22Rv1 (cell line): ENCODE data around the gene ZFP82.
A peak's percentile ranks its signal among the peaks of the same experiment; 100 is the strongest.

Source experiments
- H3K27ac ChIP-seq: fragments of 450-650 bp; 2 replicates; pipeline ENCODE4 v1.5.1; 2017
- ZFX ChIP-seq: fragments of 450-650 bp; IDR thresholded peaks from 2 replicates; pipeline ENCODE4 v1.6.1; 2017; ENCODE audit warnings: antibody characterized with exemption, borderline replicate concordance
- TF ChIP-seq, protein P1 (sequence below): fragments of 450-650 bp; IDR thresholded peaks from 2 replicates; pipeline ENCODE4 v1.5.1; 2017; ENCODE audit warnings: mild to moderate bottlenecking

The ZFP82 gene

GRCh38 chr19:36421749-36422481 lies 3.5 kb upstream of the ZFP82 start:
- H3K27ac ChIP-seq: no peak overlapping the region
- no peak for TF ChIP-seq ZFX
- TF ChIP-seq, protein P1, sequence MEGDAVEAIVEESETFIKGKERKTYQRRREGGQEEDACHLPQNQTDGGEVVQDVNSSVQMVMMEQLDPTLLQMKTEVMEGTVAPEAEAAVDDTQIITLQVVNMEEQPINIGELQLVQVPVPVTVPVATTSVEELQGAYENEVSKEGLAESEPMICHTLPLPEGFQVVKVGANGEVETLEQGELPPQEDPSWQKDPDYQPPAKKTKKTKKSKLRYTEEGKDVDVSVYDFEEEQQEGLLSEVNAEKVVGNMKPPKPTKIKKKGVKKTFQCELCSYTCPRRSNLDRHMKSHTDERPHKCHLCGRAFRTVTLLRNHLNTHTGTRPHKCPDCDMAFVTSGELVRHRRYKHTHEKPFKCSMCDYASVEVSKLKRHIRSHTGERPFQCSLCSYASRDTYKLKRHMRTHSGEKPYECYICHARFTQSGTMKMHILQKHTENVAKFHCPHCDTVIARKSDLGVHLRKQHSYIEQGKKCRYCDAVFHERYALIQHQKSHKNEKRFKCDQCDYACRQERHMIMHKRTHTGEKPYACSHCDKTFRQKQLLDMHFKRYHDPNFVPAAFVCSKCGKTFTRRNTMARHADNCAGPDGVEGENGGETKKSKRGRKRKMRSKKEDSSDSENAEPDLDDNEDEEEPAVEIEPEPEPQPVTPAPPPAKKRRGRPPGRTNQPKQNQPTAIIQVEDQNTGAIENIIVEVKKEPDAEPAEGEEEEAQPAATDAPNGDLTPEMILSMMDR: no peak

DNA sequence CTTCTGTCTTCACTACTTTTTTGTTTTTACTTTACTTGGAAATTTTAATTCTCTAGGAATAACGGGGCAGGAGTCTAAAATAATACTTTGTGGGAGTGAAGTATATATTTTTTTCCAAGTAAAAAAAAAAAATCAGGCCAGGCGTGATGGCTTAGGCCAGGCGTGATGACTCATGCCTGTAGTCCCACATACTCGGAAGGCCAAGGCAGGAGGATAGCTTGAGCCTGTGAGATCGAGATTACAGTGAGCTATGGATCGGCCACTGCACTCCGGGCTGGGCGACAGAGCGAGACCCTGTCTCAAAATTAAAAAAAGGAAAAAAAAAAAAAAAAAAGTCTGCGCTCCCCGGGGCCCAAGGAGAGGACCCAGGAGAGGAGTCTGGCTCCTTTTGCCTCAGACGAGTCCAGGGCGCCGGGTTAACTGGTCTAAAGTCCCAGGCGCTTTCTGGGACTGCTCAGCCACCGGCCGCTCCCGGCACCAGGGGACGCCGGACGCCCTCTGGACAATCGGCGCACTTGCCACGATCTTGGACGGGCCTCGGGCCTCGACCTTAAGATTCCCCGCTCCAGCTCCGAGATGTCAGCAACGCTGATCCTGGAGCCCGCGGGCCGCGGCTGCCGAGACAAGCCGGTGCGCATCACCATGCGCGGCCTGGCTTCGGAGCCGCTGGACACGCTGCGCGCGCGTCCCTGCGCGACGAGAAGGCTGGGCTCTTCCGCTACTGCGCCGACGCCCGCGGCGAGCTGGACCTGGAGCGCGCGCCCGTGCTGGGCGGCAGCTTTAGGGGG lies 2.7 kb upstream of the ZFP82 start:
- H3K27ac ChIP-seq: no peak overlapping the region
- TF ChIP-seq, protein P1: 0 out of 2 replicates have a peak, but pooled peaks have one; percentile 15
- TF ChIP-seq ZFX: no peak

DNA sequence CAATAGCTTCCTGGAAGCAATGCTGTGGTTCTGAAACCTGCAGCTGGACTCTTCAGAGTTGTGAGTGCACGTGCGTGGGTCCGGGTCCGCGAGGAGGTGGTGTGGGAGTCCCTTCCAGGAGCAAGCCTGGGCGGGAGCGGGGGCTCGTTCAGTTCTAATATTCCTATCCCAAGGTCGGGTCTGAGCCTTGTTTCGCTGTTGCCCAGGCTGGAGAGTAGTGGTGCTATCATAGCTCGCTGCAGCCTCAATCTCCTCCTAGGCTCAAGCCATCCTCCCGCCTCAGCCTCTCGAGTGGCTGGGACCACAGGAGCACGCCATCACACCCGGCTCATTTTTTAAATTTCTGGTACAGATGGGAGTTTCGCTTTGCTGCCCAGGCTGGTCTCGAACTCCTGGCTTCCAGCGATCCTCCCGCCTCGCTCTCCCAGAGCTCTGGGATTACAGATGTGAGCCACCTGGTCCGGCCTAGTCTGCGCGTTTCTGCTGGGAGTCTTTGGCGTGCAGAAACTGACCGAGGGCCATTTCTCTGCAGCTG lies 625 bp downstream of the ZFP82 start:
- no peak for TF ChIP-seq ZFX
- TF ChIP-seq, protein P1: no peak

GRCh38 chr19:36409841-36410240 lies 8.6 kb downstream of the ZFP82 start:
- TF ChIP-seq, protein P1: no peak
- no peak for TF ChIP-seq ZFX
- no peak overlapping the region for H3K27ac ChIP-seq

More for the DNA sequence above, 625 bp downstream of the ZFP82 start:
- peak overlapping the region; percentile 81 for H3K27ac ChIP-seq

DNA sequence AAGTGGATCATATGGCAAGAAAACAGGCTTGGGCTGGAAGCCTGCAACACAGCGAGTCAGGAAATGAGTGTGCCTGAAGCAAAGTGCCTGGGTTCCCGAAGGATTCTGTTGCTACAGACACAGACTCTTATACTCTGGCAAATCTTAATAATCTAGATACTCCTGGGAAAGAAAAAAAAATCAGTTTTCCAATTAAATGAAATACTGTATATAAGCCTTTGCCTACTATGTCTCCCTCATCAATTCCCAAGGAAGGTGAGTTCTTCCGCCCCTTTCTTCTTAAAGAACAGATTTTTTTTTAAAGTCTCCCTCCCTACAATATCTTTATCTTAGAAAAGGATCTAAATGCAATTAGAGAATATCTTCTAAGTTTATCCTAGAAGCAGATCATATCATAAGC lies 10.3 kb downstream of the ZFP82 start:
- H3K27ac ChIP-seq: no peak overlapping the region
- no peak for TF ChIP-seq ZFX
- TF ChIP-seq, protein P1: no peak

GRCh38 chr19:36404498-36404897 lies 13.9 kb downstream of the ZFP82 start:
- no peak for TF ChIP-seq ZFX
- TF ChIP-seq, protein P1: no peak
- H3K27ac ChIP-seq: no peak overlapping the region
